NCI-H2171 treated with DMSO at 0.1 percent for 48 hours (cell line): ENCODE measurements around the gene TBXAS1.
"Not testable (repeated sequence)": the region's sequence is repeated elsewhere in the genome, so short reads cannot be mapped to it uniquely, and the experiment has no call there.

Experiments
- DNase-seq: peaks from one replicate; lab custom pipeline; 2025; lab: John Stamatoyannopoulos, UW

Gene TBXAS1

DNA sequence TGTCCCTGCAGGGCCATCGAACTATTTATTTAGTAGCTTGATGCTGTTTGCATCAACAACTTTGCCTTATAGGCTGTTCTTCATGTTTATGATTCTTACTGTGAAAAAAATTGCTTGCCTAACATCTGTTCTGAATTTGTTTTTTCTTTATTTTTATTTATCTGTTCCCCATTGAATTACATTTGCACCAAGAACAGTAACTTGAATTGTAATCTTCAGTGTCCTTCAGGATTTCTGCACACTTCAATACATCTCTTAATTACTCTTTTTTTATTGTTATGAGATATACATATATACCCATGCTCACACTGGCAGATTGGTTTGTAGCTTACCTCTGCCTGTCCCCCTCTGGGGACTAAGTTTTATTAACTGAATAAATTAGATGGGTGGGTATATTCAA is 64.4 kb downstream of the TBXAS1 start:
- no peak for DNase-seq

DNA sequence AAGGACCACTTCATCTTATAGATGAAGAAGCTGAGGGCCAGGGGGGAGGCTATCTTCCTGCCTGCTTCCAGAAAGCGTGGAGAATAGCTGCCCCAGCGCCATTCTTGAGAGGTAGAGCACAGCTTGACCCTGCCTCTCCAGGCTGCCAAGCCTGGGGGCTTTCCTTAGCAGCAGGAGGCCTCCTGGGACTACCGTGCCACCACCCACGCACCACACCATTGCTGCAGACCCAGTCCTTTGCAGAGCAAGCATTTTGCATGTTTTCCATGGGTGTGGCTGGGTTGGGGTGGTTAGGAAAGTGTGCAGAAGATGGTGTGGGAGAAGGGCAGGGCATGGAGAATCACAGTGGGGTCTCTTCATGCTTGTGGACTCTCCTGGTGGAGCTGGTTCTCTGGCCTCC is 64.9 kb downstream of the TBXAS1 start:
- no peak for DNase-seq

DNA sequence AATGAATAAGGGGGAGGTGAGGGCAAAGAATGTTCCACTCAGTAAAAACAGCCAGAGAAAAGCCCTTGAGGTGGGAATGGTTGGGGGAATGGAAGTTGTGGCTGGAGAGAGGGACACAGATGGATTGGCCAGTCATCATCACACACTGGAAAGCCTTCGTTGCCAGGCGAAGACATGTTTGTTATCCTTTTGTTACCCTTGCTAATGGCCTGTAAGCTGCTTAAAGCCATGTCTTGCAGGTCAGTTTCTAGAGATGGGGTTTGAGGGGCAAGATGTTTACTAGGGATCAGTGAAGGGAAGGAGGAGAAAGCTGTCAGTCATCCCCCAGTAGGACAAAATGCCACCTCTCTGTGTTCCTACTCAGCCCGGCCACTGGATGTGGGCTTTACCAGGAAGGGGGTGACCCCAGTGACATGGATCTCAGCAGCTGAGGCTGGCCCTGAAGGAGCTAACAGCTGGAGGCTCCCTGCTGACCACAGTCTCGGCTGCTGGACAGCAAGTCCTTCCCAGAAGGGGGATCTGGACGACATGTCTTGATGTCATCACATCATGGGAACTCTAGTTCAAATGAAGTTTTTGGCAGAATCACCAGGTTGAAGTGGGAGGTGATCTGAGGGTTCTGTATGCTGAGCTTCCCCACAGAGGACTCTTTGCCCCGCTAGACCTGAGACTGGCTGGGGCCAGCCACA is 66.2 kb downstream of the TBXAS1 start:
- DNase-seq: no peak

DNA sequence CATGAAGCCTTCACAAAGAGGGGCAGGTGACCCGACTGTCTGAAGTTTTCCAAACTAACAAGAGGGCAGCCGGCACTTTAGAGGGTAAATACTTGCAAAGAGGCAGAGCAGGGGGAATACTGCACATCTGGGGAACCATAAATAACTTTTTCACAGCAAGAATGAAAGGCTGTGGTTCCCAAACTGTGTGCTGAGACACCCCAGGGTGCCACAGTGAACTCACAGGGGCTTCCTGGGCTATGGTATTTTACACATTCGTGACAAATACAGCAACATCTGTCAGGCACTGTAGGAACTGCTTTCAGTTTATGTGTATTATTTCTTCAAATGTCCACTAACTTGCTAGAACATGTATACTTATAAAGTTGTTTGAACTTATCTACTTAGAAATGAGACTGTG is 67.2 kb downstream of the TBXAS1 start:
- no peak for DNase-seq

- no peak for DNase-seq
These were observed 67.8 kb downstream of the TBXAS1 start for GRCh38 chr7:139896831-139897230.

GRCh38 chr7:139897422-139898090 is 68.5 kb downstream of the TBXAS1 start:
- no peak for DNase-seq

GRCh38 chr7:139898483-139898882 is 69.4 kb downstream of the TBXAS1 start:
- no peak for DNase-seq

- DNase-seq: no peak
These were observed 70.4 kb downstream of the TBXAS1 start for GRCh38 chr7:139899328-139899955.

GRCh38 chr7:139900326-139900725 is 71.3 kb downstream of the TBXAS1 start:
- no peak for DNase-seq

DNA sequence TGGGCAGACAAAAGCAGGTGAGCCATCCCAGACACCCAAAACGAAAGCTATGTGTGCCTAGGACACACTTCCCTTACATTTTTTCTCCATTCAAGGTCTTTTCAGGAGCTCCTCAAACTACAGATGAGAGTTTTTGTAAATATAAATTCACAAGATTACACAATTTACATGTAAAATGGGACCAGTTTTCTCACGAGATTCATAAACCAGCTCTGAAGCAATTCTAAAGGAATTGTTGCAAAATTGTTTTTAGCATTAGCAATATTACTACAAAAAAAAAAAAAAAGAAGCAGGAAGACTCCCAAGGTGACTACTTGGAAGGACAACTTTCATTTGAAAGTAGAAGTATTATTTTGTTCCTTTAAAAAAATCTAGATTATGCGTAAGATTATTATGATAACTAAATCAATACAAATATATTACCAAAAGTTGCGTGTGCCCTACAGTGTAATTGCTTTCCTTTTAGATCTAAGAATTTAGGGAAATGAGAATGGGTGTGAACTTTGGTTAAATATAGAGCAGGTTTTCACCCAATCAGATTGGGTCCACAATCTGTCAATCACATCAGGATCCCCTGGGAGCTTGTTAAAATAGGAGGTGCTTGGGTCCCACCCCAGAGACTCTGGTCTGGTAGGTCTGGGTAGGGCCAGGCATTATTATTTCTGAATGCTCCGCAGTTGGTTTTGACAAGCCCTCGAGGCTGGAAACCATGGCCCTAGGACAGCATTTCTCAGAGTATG is 72.2 kb downstream of the TBXAS1 start:
- no peak for DNase-seq

DNA sequence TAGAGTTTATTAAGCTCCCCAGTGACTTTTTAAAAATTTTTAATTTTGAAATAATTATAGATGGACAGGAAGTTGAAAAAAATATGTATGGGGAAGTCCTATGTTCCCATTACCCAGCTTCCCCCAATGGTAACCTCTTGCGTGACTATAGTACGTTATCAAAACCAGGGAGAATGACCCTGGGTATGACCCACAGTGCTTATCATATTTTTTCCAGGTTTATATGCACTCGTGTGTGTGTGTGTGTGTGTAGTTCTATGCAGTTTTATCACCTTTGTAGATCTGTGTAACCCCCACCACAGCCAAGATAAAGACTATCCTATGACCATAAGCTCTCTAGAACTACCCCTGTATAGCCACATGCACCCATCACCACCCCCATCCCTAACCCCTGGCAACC is 72.8 kb downstream of the TBXAS1 start:
- no peak for DNase-seq

DNA sequence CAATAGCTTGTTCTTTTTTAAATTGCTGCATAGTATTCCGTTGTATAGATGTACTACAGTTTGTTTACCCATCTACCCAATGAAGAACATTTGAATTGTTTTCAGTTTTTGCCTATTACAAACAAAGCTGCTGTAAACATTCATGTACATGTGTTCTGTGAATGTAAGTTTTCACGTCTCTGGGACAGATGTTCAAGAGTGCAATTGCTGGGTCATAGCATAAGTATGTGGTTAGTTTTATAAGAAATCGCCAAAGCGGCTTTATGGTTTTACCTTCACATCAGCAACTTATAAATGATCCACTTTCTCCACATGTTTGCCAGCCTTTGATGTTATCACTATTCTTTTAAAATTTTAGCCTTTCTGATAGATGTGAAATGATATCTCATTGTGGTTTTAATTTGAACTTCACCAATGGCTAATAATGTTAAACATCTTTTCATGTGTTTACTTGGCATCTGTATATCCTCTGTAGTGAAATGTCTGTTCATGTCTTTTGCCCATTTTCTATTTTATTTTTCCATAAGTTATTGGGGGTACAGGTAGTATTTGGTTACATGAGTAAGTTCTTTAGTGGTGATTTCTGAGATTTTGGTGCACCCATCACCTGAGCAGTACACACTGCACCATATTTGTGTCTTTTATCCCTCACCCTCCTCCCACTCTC is 73.5 kb downstream of the TBXAS1 start:
- no peak for DNase-seq

DNA sequence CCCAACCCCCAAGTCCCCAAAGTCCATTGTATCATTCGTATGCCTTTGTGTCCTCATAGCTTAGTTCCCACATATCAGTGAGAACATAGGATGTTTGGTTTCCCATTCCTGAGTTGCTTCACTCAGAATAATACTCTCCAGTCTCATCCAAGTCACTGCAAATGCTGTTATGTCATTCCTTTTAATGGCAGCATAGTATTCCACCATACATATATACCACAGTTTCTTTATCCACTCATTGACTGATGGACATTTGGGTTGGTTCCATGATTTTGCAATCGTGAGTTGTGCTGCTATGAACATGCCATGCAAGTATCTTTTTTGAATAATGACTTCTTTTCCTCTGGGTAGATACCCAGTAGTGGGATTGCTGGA is 74.0 kb downstream of the TBXAS1 start:
- DNase-seq: not testable (repeated sequence)

GRCh38 chr7:139906879-139907278 is 77.8 kb downstream of the TBXAS1 start:
- no peak for DNase-seq

- DNase-seq: no peak
These were observed 79.7 kb downstream of the TBXAS1 start for GRCh38 chr7:139908792-139909191.

DNA sequence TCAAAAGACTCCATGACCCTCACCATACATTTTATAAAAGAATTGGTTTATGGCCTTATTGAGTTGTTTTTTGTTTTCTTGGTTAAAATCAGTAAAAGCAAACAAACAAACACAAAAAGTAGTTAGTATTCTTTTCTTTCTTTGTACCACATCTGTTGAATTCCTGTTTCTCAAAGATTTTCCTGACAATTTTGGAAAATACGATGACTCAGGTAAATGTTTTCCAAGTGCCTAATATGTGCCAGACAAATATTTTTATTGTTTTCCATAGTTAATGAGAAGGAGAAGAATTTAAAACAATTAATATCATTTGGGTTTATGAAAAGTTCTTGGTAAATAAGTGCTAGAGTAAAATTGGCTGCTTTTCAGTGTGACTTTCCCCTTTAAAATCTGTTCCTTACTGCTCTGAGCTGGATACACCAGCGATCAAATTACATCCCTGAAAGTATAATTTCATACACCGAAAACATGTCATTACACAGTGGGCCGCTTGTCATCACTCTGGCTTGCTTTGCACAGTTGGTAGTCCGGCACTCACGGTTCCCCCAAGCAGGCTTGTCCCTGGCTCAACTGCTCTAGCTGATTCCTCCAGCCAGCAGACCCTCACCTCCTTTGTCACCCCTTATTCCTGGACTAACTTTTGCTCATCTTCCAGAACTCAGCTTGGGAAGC is 80.5 kb downstream of the TBXAS1 start:
- peak; percentile 51 for DNase-seq

DNA sequence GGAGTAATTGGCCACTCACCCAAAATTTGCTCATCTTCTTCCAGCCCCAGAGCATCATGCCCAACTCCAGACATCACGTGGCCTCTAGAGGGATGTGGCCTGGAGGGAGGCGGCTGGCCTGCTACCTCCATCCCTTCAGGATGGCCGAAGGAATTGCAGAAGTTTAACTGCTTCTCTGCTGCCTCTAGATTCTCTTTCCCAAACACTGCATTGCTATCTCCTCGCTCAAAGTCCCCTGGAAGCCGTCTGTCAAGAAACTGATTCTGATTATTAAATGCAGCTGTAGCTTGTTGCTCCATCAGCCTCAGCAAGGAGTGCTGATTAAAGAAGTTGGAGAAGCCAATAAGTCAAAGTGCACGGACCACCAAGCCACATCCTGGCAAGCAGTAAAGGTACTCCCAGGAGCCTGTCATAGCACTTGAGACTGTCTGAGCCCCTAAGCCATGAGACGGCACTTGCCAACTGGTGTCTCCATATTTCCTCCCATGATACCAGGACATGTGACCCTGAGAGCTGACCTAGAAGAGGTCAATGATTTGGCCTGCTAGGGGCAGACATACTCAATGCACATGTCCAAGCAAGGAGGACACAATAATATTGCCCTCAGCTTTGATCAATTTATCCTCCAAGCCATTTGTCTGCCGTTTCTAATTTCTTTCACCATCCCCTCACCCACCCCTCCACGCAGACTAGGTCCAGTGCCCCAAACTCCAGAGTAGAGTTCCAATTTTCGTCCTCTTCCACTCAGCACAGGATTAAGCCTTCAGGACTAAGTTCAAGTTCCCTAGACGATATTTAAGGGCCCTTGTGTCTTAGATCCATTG is 84.2 kb downstream of the TBXAS1 start:
- no peak for DNase-seq

DNA sequence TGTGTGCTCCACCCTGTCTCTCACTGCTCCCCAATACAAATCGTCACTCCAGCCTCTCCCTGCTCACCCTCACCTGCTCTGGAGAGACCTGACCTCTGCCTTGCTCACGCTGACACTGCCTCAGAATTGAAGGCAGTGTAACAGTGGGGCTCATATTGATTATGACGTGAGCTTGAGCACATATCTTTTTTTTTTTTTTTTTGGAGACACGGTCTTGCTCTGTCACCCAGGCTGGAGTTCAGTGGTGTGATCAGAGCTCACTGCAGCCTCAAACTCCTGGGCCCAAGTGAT is 84.7 kb downstream of the TBXAS1 start:
- no peak for DNase-seq

GRCh38 chr7:139914306-139915267 is 85.5 kb downstream of the TBXAS1 start:
- no peak for DNase-seq
